Lung (tissue), 12 donors: ENCODE measurements around the gene TOLLIP. TPM values are rescaled to one million over a fixed set of nuclear protein-coding genes. Genes with fewer than 3 reads are reported as not detected.
"Not testable (repeated sequence)": the region's sequence is repeated elsewhere in the genome, so short reads cannot be mapped to it uniquely, and the experiment has no call there.

Experiments used
- ATAC-seq: fragments of 200-7000 bp; cut with Tn5 transposase; one replicate; pipeline ENCODE4 v1.9.1; 2020; ENCODE audit warnings: moderate number of reproducible peaks; ENCODE audit not compliant: insufficient read depth, low FRiP score
- DNase-seq, 3 donors: peaks; one replicate each; pipeline ENCODE4 v3.0.0-alpha.2; 2013 to 2017
- H3K27ac ChIP-seq, 2 donors: one replicate each; pipeline ENCODE4 v1.5.1; 2013; ENCODE audit warnings: mild to moderate bottlenecking in 2 of 2, moderate library complexity in 2 of 2, control low read depth in 1 of 2, inconsistent platforms in 1 of 2, low read depth in 1 of 2, low read length in 1 of 2
- H3K27me3 ChIP-seq, 3 donors: one replicate each; pipeline ENCODE4 v1.5.1; 2013; ENCODE audit warnings: low read length in 2 of 3; ENCODE audit not compliant: control insufficient read depth in 3 of 3, insufficient read depth in 3 of 3
- H3K36me3 ChIP-seq, 4 donors: one replicate each; pipeline ENCODE4 v1.5.1; 2013; ENCODE audit warnings: low read length in 4 of 4, mild to moderate bottlenecking in 1 of 4, moderate library complexity in 1 of 4; ENCODE audit not compliant: control insufficient read depth in 4 of 4, insufficient read depth in 4 of 4
- H3K4me1 ChIP-seq, 5 donors: one replicate each; pipeline ENCODE4 v1.5.1; 2013; ENCODE audit warnings: low read length in 5 of 5, mild to moderate bottlenecking in 2 of 5, moderate library complexity in 1 of 5; ENCODE audit not compliant: control insufficient read depth in 5 of 5, insufficient read depth in 5 of 5
- H3K4me3 ChIP-seq: one replicate; pipeline ENCODE4 v1.5.1; 2013; ENCODE audit warnings: mild to moderate bottlenecking, control low read depth, moderate library complexity
- H3K9ac ChIP-seq, 2 donors: one replicate each; pipeline ENCODE4 v1.5.1; 2013; ENCODE audit warnings: low read length in 2 of 2, control low read depth in 1 of 2; ENCODE audit not compliant: insufficient read depth in 1 of 2
- H3K9me3 ChIP-seq, 4 donors: one replicate each; pipeline ENCODE4 v1.5.1; 2013; ENCODE audit warnings: low read length in 3 of 4, mild to moderate bottlenecking in 1 of 4, moderate library complexity in 1 of 4; ENCODE audit not compliant: control insufficient read depth in 4 of 4, insufficient read depth in 3 of 4
- CTCF ChIP-seq: IDR thresholded peaks from 2 replicates; pipeline ENCODE4 v1.5.1; 2012; ENCODE audit warnings: mild to moderate bottlenecking; ENCODE audit errors: control extremely low read depth, extremely low read depth
- WGBS, 2 donors: extraction: QIAGEN DNeasy Blood & Tissue Kit; methylation state at CpG; one replicate each; pipeline ENCODE4 v1.1.7; 2013; 5-methylcytosine and 5-hydroxymethylcytosine counted together
- polyA plus RNA-seq, 2 donors: library from polyadenylated mRNA; stranded (reverse); fragments of 200-250 nt; gene quantifications; one replicate each; pipeline ENCODE4 v1.2.1, GENCODE V29; 2013
- total RNA-seq, 2 donors: library from RNA; depleted of rRNA in 1 of 2; stranded (reverse); fragments of >200 nt in 1 of 2; gene quantifications; one replicate each; pipeline ENCODE4 v1.2.1, GENCODE V29; 2014 to 2021
- donor health status: control.
- donor health status: control.
- donor health status: Bipolar disorder and iron deficiency.
- donor health status: healthy.
- donor health status: DM: yes; HTN: yes; CAD: no.

TOLLIP gene
- total and polyA plus RNA-seq, 4 donors: 26.9 to 79.4 (median 43.4) TPM

GRCh38 chr11:1348146-1348795 is 38.8 kb upstream of the TOLLIP start:
- ATAC-seq: no peak
- peak in 2 of 3 donors; percentile 23 to 33 for DNase-seq
- H3K36me3 ChIP-seq: no peaks in the 10 kb centered on the region
- TF ChIP-seq CTCF: no peak
- H3K9me3 ChIP-seq: no peaks in the 10 kb centered on the region
- H3K9ac ChIP-seq: no peak overlapping the region
- 77 to 85% methylated on average over 14 of the region's 14 CpGs for WGBS, 2 donors
- H3K4me3 ChIP-seq: no peak overlapping the region
- peaks cover 0 to 9% (median 0%) of the 10 kb centered on the region in 3 donors for H3K27me3 ChIP-seq
- H3K4me1 ChIP-seq: peaks cover 0 to 5% (median 0%) of the 10 kb centered on the region in 5 donors
- H3K27ac ChIP-seq: no peak overlapping the region

- H3K4me3 ChIP-seq, DNase-seq, H3K36me3 ChIP-seq, H3K9me3 ChIP-seq, H3K27me3 ChIP-seq, H3K9ac ChIP-seq, H3K27ac ChIP-seq, ATAC-seq, H3K4me1 ChIP-seq: not testable (repeated sequence)
- 90 to 95% methylated on average over 18 of the region's 18 CpGs for WGBS, 2 donors
Observed at GRCh38 chr11:1347411-1347999, 38.1 kb upstream of the TOLLIP start.

GRCh38 chr11:1346669-1347390 is 37.4 kb upstream of the TOLLIP start:
- peaks cover 0 to 5% (median 2%) of the 10 kb centered on the region in 5 donors for H3K4me1 ChIP-seq
- peaks cover 0 to 9% (median 0%) of the 10 kb centered on the region in 3 donors for H3K27me3 ChIP-seq
- no peaks in the 10 kb centered on the region for H3K36me3 ChIP-seq
- no peak overlapping the region for H3K27ac ChIP-seq
- WGBS, 2 donors: 84 to 91% methylated on average over 28 of the region's 28 CpGs
- no peak overlapping the region for H3K4me3 ChIP-seq
- no peak for DNase-seq
- ATAC-seq: no peak
- no peaks in the 10 kb centered on the region for H3K9me3 ChIP-seq
- H3K9ac ChIP-seq: no peak overlapping the region
- TF ChIP-seq CTCF: no peak
